ENCODE data around the gene STAG2. TPM values are rescaled to one million over a fixed set of nuclear protein-coding genes. Genes with fewer than 3 reads are reported as not detected.

STAG2 gene
- total RNA-seq, 4 donors from 2014 or later: 71.4 to 93.0 (median 80.7) TPM

- H3K9me3 ChIP-seq: no peaks in the 10 kb centered on the region
- H3K27ac ChIP-seq: peak overlapping the region in 2 of 4 donors; percentile 9 to 100
- no peak for TF ChIP-seq CTCF (IDR thresholded peaks at IDR 0.05)
- no peak for TF ChIP-seq EP300 (IDR thresholded peaks at IDR 0.05)
- TF ChIP-seq POLR2A (IDR thresholded peaks at IDR 0.05): no peak
- no peaks in the 10 kb centered on the region for H3K36me3 ChIP-seq
- 88 to 92% methylated on average over 6 of the region's 6 CpGs for WGBS, 2 donors
- DNase-seq (ENCODE audit: low spot score in 2 of 2): no peak
- no peak overlapping the region for H3K4me3 ChIP-seq
- peaks cover 0 to 41% (median 2%) of the 10 kb centered on the region in 4 donors for H3K4me1 ChIP-seq
- H3K27me3 ChIP-seq: no peaks in the 10 kb centered on the region
Observed at GRCh38 chrX:123965712-123966111, 4.2 kb downstream of the STAG2 start.

GRCh38 chrX:123967497-123967896, 6.0 kb downstream of the STAG2 start:
- no peak overlapping the region for H3K4me3 ChIP-seq
- WGBS, 2 donors: 86 to 95% methylated on average over 7 of the region's 7 CpGs
- H3K36me3 ChIP-seq: no peaks in the 10 kb centered on the region
- H3K27ac ChIP-seq: no peak overlapping the region
- H3K4me1 ChIP-seq: peaks cover 0 to 44% (median 2%) of the 10 kb centered on the region in 4 donors
- no peaks in the 10 kb centered on the region for H3K27me3 ChIP-seq
- DNase-seq (ENCODE audit: low spot score in 2 of 2): no peak
- H3K9me3 ChIP-seq: no peaks in the 10 kb centered on the region
- TF ChIP-seq EP300 (IDR thresholded peaks at IDR 0.05): no peak
- no peak for TF ChIP-seq CTCF (IDR thresholded peaks at IDR 0.05)
- TF ChIP-seq POLR2A (IDR thresholded peaks at IDR 0.05): no peak

GRCh38 chrX:123968383-123969050, 7.0 kb downstream of the STAG2 start:
- Histone ChIP-seq H3K9me3 (no peaks in the 10 kb centered on the region), H3K36me3 (no peaks in the 10 kb centered on the region), H3K4me3 (no peak overlapping the region), H3K4me1 (peaks cover 0 to 45% (median 2%) of the 10 kb centered on the region in 4 donors), H3K27me3 (no peaks in the 10 kb centered on the region), H3K27ac (no peak overlapping the region)
- 52 to 56% methylated on average over 5 of the region's 5 CpGs for WGBS, 2 donors
- TF ChIP-seq CTCF (IDR thresholded peaks at IDR 0.05): no peak
- no peak for TF ChIP-seq EP300 (IDR thresholded peaks at IDR 0.05)
- no peak for DNase-seq (ENCODE audit: low spot score in 2 of 2)

GRCh38 chrX:123971982-123972381, 10.5 kb downstream of the STAG2 start:
- Histone ChIP-seq H3K9me3 (no peaks in the 10 kb centered on the region), H3K36me3 (no peaks in the 10 kb centered on the region), H3K4me1 (peaks cover 0 to 33% (median under 1%) of the 10 kb centered on the region in 4 donors), H3K27ac (peak overlapping the region in 1 of 4 donors; percentile 28), H3K27me3 (no peaks in the 10 kb centered on the region), H3K4me3 (no peak overlapping the region)
- TF ChIP-seq POLR2A (IDR thresholded peaks at IDR 0.05) (no peak), EP300 (IDR thresholded peaks at IDR 0.05) (no peak), CTCF (IDR thresholded peaks at IDR 0.05) (no peak)
- DNase-seq (ENCODE audit: low spot score in 2 of 2): no peak
- WGBS, 2 donors: 56 to 70% methylated on average over 5 of the region's 5 CpGs

GRCh38 chrX:123973921-123974320, 12.4 kb downstream of the STAG2 start:
- 20 to 40% methylated on average over 3 of the region's 3 CpGs for WGBS, 2 donors
- H3K27me3 ChIP-seq: no peaks in the 10 kb centered on the region
- H3K9me3 ChIP-seq: no peaks in the 10 kb centered on the region
- no peak for DNase-seq (ENCODE audit: low spot score in 2 of 2)
- peaks cover 0 to 22% (median 2%) of the 10 kb centered on the region in 4 donors for H3K4me1 ChIP-seq
- TF ChIP-seq POLR2A (IDR thresholded peaks at IDR 0.05): no peak
- TF ChIP-seq CTCF (IDR thresholded peaks at IDR 0.05): no peak
- TF ChIP-seq EP300 (IDR thresholded peaks at IDR 0.05): no peak
- no peaks in the 10 kb centered on the region for H3K36me3 ChIP-seq
- no peak overlapping the region for H3K27ac ChIP-seq
- H3K4me3 ChIP-seq: no peak overlapping the region
